ENCODE data around the gene HIBADH. TPM values are rescaled to one million over a fixed set of nuclear protein-coding genes. Genes with fewer than 3 reads are reported as not detected.
A peak's percentile ranks its signal among the peaks of the same experiment; 100 is the strongest.

Gene HIBADH
- total RNA-seq, 2 experiments from 2014 or later, result 19.2 to 24.0 TPM

DNA sequence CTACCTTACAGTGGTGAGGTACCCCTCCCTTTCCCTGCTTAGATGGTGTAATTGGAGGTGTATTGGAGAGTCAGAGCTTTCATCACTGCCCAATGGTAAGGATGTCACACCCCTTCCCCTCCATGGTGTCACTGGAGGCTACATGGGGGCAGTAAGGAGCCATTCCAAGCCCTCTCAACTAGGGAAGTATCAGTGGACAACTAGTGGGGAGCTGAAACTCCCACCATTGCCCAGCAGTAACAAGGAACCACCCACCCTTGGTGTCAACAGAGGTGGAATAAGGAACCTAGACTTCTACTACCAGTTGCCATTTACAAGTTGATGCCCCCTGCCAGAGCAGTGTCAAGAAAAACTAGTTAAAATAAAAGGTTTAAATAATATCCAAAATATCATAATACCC, 2.8 kb upstream of the HIBADH start:
- Histone ChIP-seq H3K4me3 (ENCODE audit: low read depth, low read length, poor library complexity, severe bottlenecking) (no peak overlapping the region), H2AFZ (ENCODE audit: low read length) (no peak overlapping the region), H4K20me1 (ENCODE audit: insufficient read depth, low read length) (no peaks in the 10 kb centered on the region), H3K4me1 (ENCODE audit: insufficient read depth, low read length, poor library complexity, severe bottlenecking) (peaks cover 16% of the 10 kb centered on the region), H3K79me2 (ENCODE audit: insufficient read depth, low read depth, low read length) (peaks cover 7% of the 10 kb centered on the region; the same call in 1 of the 2 replicates), H3K36me3 (ENCODE audit: insufficient read depth, low read length) (no peaks in the 10 kb centered on the region), H3K27ac (ENCODE audit: low read depth, low read length, poor library complexity, severe bottlenecking) (no peak overlapping the region), H3K9me2 (ENCODE audit: insufficient read depth, low read length) (no peaks in the 10 kb centered on the region), H3K4me2 (ENCODE audit: low read length) (no peak overlapping the region), H3K9me3 (ENCODE audit: low read length) (no peaks in the 10 kb centered on the region)
- intact Hi-C loops (cut with micrococcal nuclease; ENCODE audit: unreplicated experiment), result loop anchor here (10.0 kb wide), 1 partner anchor 471 kb away; no protein-coding TSS in a partner anchor
- CTCF ChIA-PET (ENCODE audit: unreplicated experiment), result no interaction called here
- no TSS peak for BruUV-seq (replicated peaks)
- no peak for DNase-seq (ENCODE audit: low spot score)
- POLR2A ChIA-PET, result no interaction called here
- TF ChIP-seq, protein P1, sequence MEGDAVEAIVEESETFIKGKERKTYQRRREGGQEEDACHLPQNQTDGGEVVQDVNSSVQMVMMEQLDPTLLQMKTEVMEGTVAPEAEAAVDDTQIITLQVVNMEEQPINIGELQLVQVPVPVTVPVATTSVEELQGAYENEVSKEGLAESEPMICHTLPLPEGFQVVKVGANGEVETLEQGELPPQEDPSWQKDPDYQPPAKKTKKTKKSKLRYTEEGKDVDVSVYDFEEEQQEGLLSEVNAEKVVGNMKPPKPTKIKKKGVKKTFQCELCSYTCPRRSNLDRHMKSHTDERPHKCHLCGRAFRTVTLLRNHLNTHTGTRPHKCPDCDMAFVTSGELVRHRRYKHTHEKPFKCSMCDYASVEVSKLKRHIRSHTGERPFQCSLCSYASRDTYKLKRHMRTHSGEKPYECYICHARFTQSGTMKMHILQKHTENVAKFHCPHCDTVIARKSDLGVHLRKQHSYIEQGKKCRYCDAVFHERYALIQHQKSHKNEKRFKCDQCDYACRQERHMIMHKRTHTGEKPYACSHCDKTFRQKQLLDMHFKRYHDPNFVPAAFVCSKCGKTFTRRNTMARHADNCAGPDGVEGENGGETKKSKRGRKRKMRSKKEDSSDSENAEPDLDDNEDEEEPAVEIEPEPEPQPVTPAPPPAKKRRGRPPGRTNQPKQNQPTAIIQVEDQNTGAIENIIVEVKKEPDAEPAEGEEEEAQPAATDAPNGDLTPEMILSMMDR (conservative IDR thresholded peaks at IDR 0.05; ENCODE audit: low read length), result no peak

DNA sequence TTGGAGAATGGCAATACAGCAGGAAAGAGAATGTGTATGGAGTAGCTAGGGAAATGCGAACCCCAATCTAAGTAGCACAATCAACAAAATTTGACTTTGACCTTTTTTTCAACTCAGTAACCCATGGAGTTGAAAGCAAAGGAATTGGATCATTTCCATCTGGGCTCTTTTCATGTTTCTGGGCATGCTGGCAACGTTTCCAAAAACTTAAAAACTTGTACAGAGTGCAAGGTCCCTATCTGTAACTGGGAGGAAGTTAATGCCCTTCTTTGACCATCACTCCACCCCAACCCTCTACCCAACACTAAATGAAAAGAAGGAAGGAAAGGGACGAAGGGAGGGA, 1.3 kb upstream of the HIBADH start:
- intact Hi-C loops (cut with micrococcal nuclease; ENCODE audit: unreplicated experiment), result loop anchor here (2.0 to 10.0 kb wide), 2 partner anchors 77 to 469 kb away; partner anchors contain the start of gene TAX1BP1
- TF ChIP-seq, protein P1 (conservative IDR thresholded peaks at IDR 0.05; ENCODE audit: low read length), result no peak
- TF ChIP-seq EZH2phosphoT487 (IDR thresholded peaks at IDR 0.05; ENCODE audit: borderline replicate concordance, low read depth, low read length), result no peak
- H3K9me2 ChIP-seq (ENCODE audit: insufficient read depth, low read length), result no peaks in the 10 kb centered on the region
- H3K4me1 ChIP-seq (ENCODE audit: insufficient read depth, low read length, poor library complexity, severe bottlenecking), result peaks cover 16% of the 10 kb centered on the region
- no peak overlapping the region for H3K4me3 ChIP-seq (ENCODE audit: low read depth, low read length, poor library complexity, severe bottlenecking)
- peak overlapping the region; percentile 93; the same call in 1 of the 2 replicates for H2AFZ ChIP-seq (ENCODE audit: low read length)
- no peaks in the 10 kb centered on the region for H3K36me3 ChIP-seq (ENCODE audit: insufficient read depth, low read length)
- H3K9me3 ChIP-seq (ENCODE audit: low read length), result no peaks in the 10 kb centered on the region
- H3K79me2 ChIP-seq (ENCODE audit: insufficient read depth, low read depth, low read length), result peaks cover 7% of the 10 kb centered on the region; the same call in 1 of the 2 replicates
- H3K4me2 ChIP-seq (ENCODE audit: low read length), result peak overlapping the region; percentile 73
- H3K27ac ChIP-seq (ENCODE audit: low read depth, low read length, poor library complexity, severe bottlenecking), result no peak overlapping the region
- CTCF ChIA-PET (ENCODE audit: unreplicated experiment), result no interaction called here
- no peaks in the 10 kb centered on the region for H4K20me1 ChIP-seq (ENCODE audit: insufficient read depth, low read length)
- no peak for DNase-seq (ENCODE audit: low spot score)
- no TSS peak for BruUV-seq (replicated peaks)
- POLR2A ChIA-PET, result interaction anchor here (0.6 kb wide), 1 partner anchor 1871 kb away, joined by 3 read pairs; no protein-coding TSS in a partner anchor

DNA sequence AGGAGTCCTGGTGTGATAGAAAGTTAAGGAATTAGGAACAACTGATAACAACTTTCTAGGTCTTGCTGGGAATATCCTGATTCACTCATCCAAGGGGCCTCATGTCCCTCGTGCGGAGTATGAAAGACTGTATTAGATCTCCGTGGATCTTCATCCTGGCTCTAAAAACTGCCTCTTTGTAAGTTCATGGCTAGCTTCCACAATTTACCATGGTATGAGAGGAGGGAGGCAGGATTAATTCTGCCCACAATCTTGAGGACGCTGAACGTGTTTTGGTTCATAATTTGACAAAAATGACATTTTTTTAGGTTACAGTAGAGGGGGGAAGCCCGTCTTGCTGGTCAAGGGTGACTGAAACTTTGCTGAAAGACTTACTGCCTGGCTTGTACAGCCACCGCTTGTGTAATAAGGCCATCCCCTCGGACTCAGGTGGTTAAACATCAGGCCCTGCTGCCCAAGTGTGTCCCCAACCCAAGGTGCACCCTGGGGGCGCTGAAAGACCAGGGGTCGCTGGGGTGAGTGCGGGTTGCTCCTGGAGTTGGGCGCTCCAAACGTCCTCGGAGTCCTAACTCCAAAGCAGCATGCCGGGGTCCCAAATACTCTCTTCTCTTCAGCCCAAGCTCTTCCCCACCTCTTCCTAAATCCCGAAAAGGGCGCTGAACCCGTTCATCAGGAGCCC, 733 bp downstream of the HIBADH start:
- peak overlapping the region; percentile 24 for H3K27ac ChIP-seq (ENCODE audit: low read depth, low read length, poor library complexity, severe bottlenecking)
- peaks cover 16% of the 10 kb centered on the region for H3K4me1 ChIP-seq (ENCODE audit: insufficient read depth, low read length, poor library complexity, severe bottlenecking)
- H2AFZ ChIP-seq (ENCODE audit: low read length), result peak overlapping the region; percentile 93
- H3K9me2 ChIP-seq (ENCODE audit: insufficient read depth, low read length), result no peaks in the 10 kb centered on the region
- peak overlapping the region; percentile 77 for H3K4me2 ChIP-seq (ENCODE audit: low read length)
- ChIA-PET CTCF (ENCODE audit: unreplicated experiment) (interaction anchor here (1.3 kb wide), 1 partner anchor 77 kb away, joined by 3 read pairs; no protein-coding TSS in a partner anchor), POLR2A (interaction anchor here (0.6 to 2.1 kb wide), 3 partner anchors 13 to 376 kb away, joined by 3 to 8 read pairs (median 7); no protein-coding TSS in a partner anchor)
- DNase-seq (ENCODE audit: low spot score), result peak; percentile 52
- no TSS peak for BruUV-seq (replicated peaks)
- peaks cover 7% of the 10 kb centered on the region; the same call in 1 of the 2 replicates for H3K79me2 ChIP-seq (ENCODE audit: insufficient read depth, low read depth, low read length)
- TF ChIP-seq EZH2phosphoT487 (IDR thresholded peaks at IDR 0.05; ENCODE audit: borderline replicate concordance, low read depth, low read length), result no peak
- TF ChIP-seq, protein P1 (conservative IDR thresholded peaks at IDR 0.05; ENCODE audit: low read length), result peak; percentile 46
- no peaks in the 10 kb centered on the region for H3K36me3 ChIP-seq (ENCODE audit: insufficient read depth, low read length)
- H4K20me1 ChIP-seq (ENCODE audit: insufficient read depth, low read length), result no peaks in the 10 kb centered on the region
- intact Hi-C loops (cut with micrococcal nuclease; ENCODE audit: unreplicated experiment), result loop anchor here (2.0 to 10.0 kb wide), 2 partner anchors 79 to 467 kb away; partner anchors contain the start of gene TAX1BP1
- H3K9me3 ChIP-seq (ENCODE audit: low read length), result no peaks in the 10 kb centered on the region
- H3K4me3 ChIP-seq (ENCODE audit: low read depth, low read length, poor library complexity, severe bottlenecking), result peak overlapping the region; percentile 74
